GM18498 (cell line): ENCODE results near the gene SCP2.

Experiments
- ATAC-seq: cut with Tn5 transposase; IDR thresholded peaks from one replicate; pipeline ENCODE4 v1.9.1; 2021; ENCODE audit warnings: mild to moderate bottlenecking, moderate library complexity; ENCODE audit not compliant: unreplicated experiment

Gene SCP2

GRCh38 chr1:52927212-52928014 lies at the start of gene SCP2:
Gene SCP2 (plus strand): TSS chr1:52927276. CDS start chr1:52927397, 121 bp downstream.
- peak; percentile 78 for ATAC-seq

- ATAC-seq, result no peak
Observed at GRCh38 chr1:52877554-52877953, 49.5 kb upstream of the SCP2 start.

- no peak for ATAC-seq
Observed at GRCh38 chr1:52880206-52880605, 46.9 kb upstream of the SCP2 start.

- no peak for ATAC-seq
Observed at GRCh38 chr1:52887483-52887882, 39.6 kb upstream of the SCP2 start.

- no peak for ATAC-seq
Observed at GRCh38 chr1:52892424-52893215, 34.5 kb upstream of the SCP2 start.

GRCh38 chr1:52899445-52899894 lies 27.6 kb upstream of the SCP2 start:
- no peak for ATAC-seq

- ATAC-seq, result no peak
Observed at GRCh38 chr1:52900402-52900801, 26.7 kb upstream of the SCP2 start.

- ATAC-seq, result no peak
Observed at GRCh38 chr1:52901384-52901783, 25.7 kb upstream of the SCP2 start.

GRCh38 chr1:52904208-52904926 lies 22.7 kb upstream of the SCP2 start:
- no peak for ATAC-seq

GRCh38 chr1:52904927-52905698 lies 22.0 kb upstream of the SCP2 start:
- ATAC-seq, result no peak

GRCh38 chr1:52906135-52906603 lies 20.9 kb upstream of the SCP2 start:
- ATAC-seq, result no peak

GRCh38 chr1:52907068-52907811 lies 19.8 kb upstream of the SCP2 start:
- no peak for ATAC-seq

GRCh38 chr1:52907812-52908153 lies 19.3 kb upstream of the SCP2 start:
- no peak for ATAC-seq

GRCh38 chr1:52911541-52911940 lies 15.5 kb upstream of the SCP2 start:
- no peak for ATAC-seq

GRCh38 chr1:52913014-52913413 lies 14.1 kb upstream of the SCP2 start:
- ATAC-seq, result no peak

GRCh38 chr1:52913537-52913936 lies 13.5 kb upstream of the SCP2 start:
- ATAC-seq, result no peak

GRCh38 chr1:52914463-52914862 lies 12.6 kb upstream of the SCP2 start:
- no peak for ATAC-seq

GRCh38 chr1:52915211-52915854 lies 11.7 kb upstream of the SCP2 start:
- ATAC-seq, result no peak

- no peak for ATAC-seq
Observed at GRCh38 chr1:52915855-52916220, 11.2 kb upstream of the SCP2 start.
